ENCODE data around the gene TSHZ1. TPM values are rescaled to one million over a fixed set of nuclear protein-coding genes. Genes with fewer than 3 reads are reported as not detected.

TSHZ1 gene
- total RNA-seq, 1 experiment from 2014 or later: 5.6 TPM

DNA sequence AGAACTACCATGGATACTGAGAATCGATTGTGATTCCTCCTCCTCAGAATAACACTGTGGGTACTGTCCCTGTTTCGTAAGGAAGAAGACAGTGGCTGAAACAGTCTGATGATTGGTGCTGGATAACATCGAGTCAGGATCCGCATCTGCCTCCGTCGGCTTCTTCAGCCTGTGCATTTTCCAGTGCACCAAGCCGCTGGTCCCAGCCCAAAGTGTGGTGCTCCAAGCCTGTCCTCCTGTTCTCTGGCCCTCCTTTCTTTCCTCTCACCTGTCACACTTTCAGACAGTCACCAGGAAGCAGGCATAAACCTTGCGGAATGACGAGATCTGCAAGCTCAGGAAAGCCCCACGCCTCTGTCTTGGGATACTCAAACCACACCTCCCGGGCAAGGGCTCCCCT lies 32.2 kb upstream of the TSHZ1 start:
- H3K4me3 ChIP-seq (ENCODE audit: low read length): no peak overlapping the region
- H4K20me1 ChIP-seq (ENCODE audit: low read length): no peaks in the 10 kb centered on the region
- peaks cover 7% of the 10 kb centered on the region for H3K4me1 ChIP-seq (ENCODE audit: insufficient read depth, low read length)
- no peak for TF ChIP-seq EZH2 (IDR thresholded peaks at IDR 0.05; ENCODE audit: low read length, unreplicated experiment)
- no peak for TF ChIP-seq EZH2phosphoT487 (IDR thresholded peaks at IDR 0.05; ENCODE audit: borderline replicate concordance, low read length)
- no peak for TF ChIP-seq CTCF (conservative IDR thresholded peaks at IDR 0.05; ENCODE audit: low read depth, low read length)
- no peaks in the 10 kb centered on the region for H3K9me2 ChIP-seq (replicated peaks; ENCODE audit: low read length)
- H3K27me3 ChIP-seq (ENCODE audit: low read length): no peaks in the 10 kb centered on the region
- H3K36me3 ChIP-seq (ENCODE audit: low read depth, low read length): no peaks in the 10 kb centered on the region
- no peaks in the 10 kb centered on the region for H3K79me2 ChIP-seq (ENCODE audit: low read length)
- DNase-seq (no peak), ATAC-seq (no peak)
- ChIA-PET POLR2A (ENCODE audit: unreplicated experiment) (no interaction called here), CTCF (no interaction called here)
- no peak overlapping the region for H3K4me2 ChIP-seq (ENCODE audit: low read length)
- H3K9me3 ChIP-seq (ENCODE audit: low read length): no peaks in the 10 kb centered on the region
- H3K27ac ChIP-seq (ENCODE audit: low read length): no peak overlapping the region
- H2AFZ ChIP-seq (ENCODE audit: low read length): no peak overlapping the region
- H3K9ac ChIP-seq (ENCODE audit: low read length): no peak overlapping the region
- BruUV-seq (replicated peaks): no TSS peak
- no peaks in the 10 kb centered on the region for H3F3A ChIP-seq (ENCODE audit: low read length, unreplicated experiment)
- intact Hi-C loops (cut with micrococcal nuclease): no loop called here

DNA sequence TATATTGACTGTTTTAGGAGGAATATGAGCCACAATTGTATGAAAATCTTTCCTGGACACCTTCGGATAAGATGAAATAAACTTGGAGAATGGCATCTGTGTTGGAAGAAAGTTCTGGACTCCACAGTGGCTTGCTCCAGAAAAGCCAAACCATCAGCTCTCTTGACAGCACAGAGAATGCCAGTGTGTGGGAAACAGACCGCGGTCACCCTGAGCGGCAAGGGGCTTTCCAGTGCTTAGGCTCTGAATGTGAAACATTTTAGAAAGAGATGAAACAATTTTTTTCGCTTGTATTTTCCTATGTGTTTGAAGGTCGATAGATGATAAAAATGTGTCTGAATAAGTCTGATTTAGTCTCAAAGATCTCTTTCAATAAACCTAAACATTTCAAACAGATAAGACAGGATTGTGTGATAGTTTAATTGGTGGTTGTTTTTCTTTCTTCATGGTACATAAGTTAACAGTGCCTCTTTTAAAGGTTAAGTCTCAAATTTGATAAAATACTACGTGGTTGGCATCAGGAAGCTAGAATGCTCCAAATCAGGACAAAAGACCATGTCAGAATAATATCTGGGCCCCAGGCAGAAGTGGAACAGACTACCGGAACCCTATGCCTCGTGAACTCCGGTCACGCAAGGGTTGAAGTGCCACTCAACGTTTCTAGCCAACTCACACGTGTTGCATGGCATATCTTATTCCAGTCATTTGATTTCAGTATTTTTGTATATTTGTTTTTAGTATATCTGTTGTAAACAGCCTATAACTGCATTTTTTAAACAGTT lies 30.6 kb upstream of the TSHZ1 start:
- Histone ChIP-seq H3K9ac (ENCODE audit: low read length) (no peak overlapping the region), H3K4me3 (ENCODE audit: low read length) (no peak overlapping the region), H3K4me2 (ENCODE audit: low read length) (no peak overlapping the region), H3K36me3 (ENCODE audit: low read depth, low read length) (no peaks in the 10 kb centered on the region), H3K9me3 (ENCODE audit: low read length) (no peaks in the 10 kb centered on the region), H3K27me3 (ENCODE audit: low read length) (no peaks in the 10 kb centered on the region), H3K27ac (ENCODE audit: low read length) (no peak overlapping the region), H2AFZ (ENCODE audit: low read length) (no peak overlapping the region), H3F3A (ENCODE audit: low read length, unreplicated experiment) (no peaks in the 10 kb centered on the region), H3K9me2 (replicated peaks; ENCODE audit: low read length) (no peaks in the 10 kb centered on the region), H3K4me1 (ENCODE audit: insufficient read depth, low read length) (peaks cover 15% of the 10 kb centered on the region), H4K20me1 (ENCODE audit: low read length) (no peaks in the 10 kb centered on the region), H3K79me2 (ENCODE audit: low read length) (no peaks in the 10 kb centered on the region)
- intact Hi-C loops (cut with micrococcal nuclease): no loop called here
- CTCF ChIA-PET: no interaction called here
- BruUV-seq (replicated peaks): no TSS peak
- DNase-seq: no peak
- POLR2A ChIA-PET (ENCODE audit: unreplicated experiment): no interaction called here
- ATAC-seq: no peak
- TF ChIP-seq CTCF (conservative IDR thresholded peaks at IDR 0.05; ENCODE audit: low read depth, low read length) (no peak), EZH2phosphoT487 (IDR thresholded peaks at IDR 0.05; ENCODE audit: borderline replicate concordance, low read length) (no peak), EZH2 (IDR thresholded peaks at IDR 0.05; ENCODE audit: low read length, unreplicated experiment) (no peak)

- H3K36me3 ChIP-seq (ENCODE audit: low read depth, low read length): no peaks in the 10 kb centered on the region
- H3K4me2 ChIP-seq (ENCODE audit: low read length): peak overlapping the region; percentile 46
- H3F3A ChIP-seq (ENCODE audit: low read length, unreplicated experiment): no peaks in the 10 kb centered on the region
- H3K9me3 ChIP-seq (ENCODE audit: low read length): no peaks in the 10 kb centered on the region
- no peaks in the 10 kb centered on the region for H3K27me3 ChIP-seq (ENCODE audit: low read length)
- ATAC-seq: peak; percentile 99
- no peaks in the 10 kb centered on the region for H4K20me1 ChIP-seq (ENCODE audit: low read length)
- POLR2A ChIA-PET (ENCODE audit: unreplicated experiment): interaction anchor here (0.7 kb wide), 1 partner anchor 225 kb away, joined by 4 read pairs; no protein-coding TSS in a partner anchor
- DNase-seq: peak; percentile 96
- no peaks in the 10 kb centered on the region for H3K79me2 ChIP-seq (ENCODE audit: low read length)
- no TSS peak for BruUV-seq (replicated peaks)
- no peak for TF ChIP-seq CTCF (conservative IDR thresholded peaks at IDR 0.05; ENCODE audit: low read depth, low read length)
- no peak for TF ChIP-seq EZH2phosphoT487 (IDR thresholded peaks at IDR 0.05; ENCODE audit: borderline replicate concordance, low read length)
- no peak for TF ChIP-seq EZH2 (IDR thresholded peaks at IDR 0.05; ENCODE audit: low read length, unreplicated experiment)
- no peak overlapping the region for H3K4me3 ChIP-seq (ENCODE audit: low read length)
- no peak overlapping the region for H2AFZ ChIP-seq (ENCODE audit: low read length)
- intact Hi-C loops (cut with micrococcal nuclease): no loop called here
- CTCF ChIA-PET: no interaction called here
- H3K9ac ChIP-seq (ENCODE audit: low read length): no peak overlapping the region
- 0 out of 2 replicates have a peak overlapping the region, but pooled peaks have one; percentile 2 for H3K27ac ChIP-seq (ENCODE audit: low read length)
- H3K4me1 ChIP-seq (ENCODE audit: insufficient read depth, low read length): peaks cover 15% of the 10 kb centered on the region
- H3K9me2 ChIP-seq (replicated peaks; ENCODE audit: low read length): no peaks in the 10 kb centered on the region
Observed at GRCh38 chr18:75183524-75183923, 27.1 kb upstream of the TSHZ1 start.

Data from PC-3 (cell line).